Fibroblast of skin of right quadriceps (primary cell): Measurements from ENCODE around the gene MCUR1.
"Not testable (repeated sequence)": the region's sequence is repeated elsewhere in the genome, so short reads cannot be mapped to it uniquely, and the experiment has no call there.

Source experiments
- DNase-seq: peaks from one replicate; pipeline ENCODE4 v3.0.0-alpha.2; 2013

The MCUR1 gene, protein sequence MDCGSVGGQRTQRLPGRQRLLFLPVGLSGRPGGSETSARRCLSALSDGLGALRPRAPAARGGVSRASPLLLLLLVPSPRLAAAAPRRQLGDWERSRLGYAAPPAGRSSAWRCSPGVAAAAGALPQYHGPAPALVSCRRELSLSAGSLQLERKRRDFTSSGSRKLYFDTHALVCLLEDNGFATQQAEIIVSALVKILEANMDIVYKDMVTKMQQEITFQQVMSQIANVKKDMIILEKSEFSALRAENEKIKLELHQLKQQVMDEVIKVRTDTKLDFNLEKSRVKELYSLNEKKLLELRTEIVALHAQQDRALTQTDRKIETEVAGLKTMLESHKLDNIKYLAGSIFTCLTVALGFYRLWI

DNA sequence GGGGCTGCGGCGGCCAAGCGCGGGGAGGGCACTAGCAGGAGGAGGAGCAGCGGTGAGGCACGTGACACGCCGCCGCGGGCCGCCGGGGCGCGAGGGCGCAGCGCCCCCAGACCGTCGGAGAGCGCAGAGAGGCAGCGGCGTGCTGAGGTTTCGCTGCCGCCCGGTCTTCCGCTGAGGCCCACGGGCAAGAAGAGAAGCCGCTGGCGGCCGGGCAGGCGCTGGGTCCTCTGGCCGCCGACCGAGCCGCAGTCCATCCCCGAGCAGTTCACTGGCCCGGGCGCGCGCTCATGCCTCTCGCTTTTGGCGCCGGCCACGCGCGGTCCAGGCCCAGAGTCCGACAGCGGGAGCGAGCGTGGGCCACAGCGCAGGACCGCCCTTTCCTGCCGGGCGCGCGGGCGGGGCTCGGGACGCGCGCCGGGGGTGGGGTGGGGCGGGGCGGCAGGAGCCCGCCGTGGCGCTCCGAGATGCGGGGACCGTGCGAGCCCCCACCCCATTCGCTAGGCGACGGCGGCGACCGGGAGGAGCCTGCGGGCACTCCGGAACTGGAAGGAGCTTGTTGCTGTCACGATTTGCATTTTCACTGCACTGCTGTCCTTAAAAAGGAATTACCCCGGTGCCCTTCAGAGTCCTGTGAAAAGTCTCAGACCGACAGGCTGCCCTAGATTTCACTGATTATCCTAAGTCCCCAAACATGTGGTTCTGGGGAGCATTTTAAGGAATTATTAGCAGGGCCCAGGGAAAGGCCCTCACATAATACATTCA is at the start of gene MCUR1:
TSS of gene MCUR1 (minus strand) at position 382 of the 762 bp plus-strand sequence. CDS start at position 254, 128 bp downstream.
- DNase-seq = peak; percentile 83

DNA sequence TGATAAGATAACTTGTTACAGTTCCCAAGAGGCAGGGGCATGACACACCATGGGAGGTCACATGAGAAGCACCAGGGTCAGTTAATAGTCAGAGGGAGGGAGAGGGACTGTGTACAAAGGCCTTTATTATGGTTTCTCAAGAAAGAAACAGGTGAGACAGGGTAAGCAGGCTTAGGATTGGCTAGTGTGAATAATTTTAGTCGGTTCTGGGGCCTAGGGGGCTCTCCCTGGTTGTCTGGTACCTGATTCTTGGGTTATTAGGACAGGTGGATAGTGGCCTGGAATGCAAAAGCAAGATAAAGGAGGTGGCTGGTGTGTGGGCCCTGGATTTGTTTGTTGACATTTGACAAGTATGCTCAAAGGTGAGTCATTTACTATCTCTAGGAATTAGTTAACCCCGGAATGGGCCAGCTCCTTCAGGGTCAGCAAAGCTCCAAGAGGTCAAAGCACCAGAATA is 49.4 kb upstream of the MCUR1 start:
- DNase-seq = no peak

DNA sequence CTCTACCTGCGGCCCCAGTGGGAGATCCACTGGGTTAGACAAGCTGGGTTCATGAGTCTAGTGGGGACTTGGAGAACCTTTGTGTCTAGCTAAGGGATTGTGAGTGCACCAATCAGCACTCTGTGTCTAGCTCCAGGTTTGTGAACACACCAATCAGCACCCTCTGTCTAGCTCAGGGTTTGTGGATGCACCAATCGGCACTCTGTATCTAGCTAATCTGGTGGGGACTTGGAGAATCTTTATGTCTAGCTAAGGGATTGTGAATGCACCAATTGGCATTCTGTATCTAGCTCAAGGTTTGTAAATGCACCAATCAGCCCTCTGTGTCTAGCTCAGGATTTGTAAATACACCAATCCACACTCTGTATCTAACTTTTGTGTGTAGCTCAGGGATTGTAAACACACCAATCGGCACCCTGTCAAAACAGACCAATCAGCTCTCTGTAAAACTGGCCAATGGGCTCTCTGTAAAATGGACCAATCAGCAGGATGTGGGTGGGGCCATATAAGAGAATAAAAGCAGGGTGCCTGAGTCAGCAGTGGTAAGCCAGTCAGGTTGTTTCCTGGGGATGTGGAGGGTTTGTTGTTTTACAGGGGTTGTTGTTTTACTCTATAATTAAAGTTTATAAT is 46.3 kb upstream of the MCUR1 start:
- DNase-seq = not testable (repeated sequence)

DNA sequence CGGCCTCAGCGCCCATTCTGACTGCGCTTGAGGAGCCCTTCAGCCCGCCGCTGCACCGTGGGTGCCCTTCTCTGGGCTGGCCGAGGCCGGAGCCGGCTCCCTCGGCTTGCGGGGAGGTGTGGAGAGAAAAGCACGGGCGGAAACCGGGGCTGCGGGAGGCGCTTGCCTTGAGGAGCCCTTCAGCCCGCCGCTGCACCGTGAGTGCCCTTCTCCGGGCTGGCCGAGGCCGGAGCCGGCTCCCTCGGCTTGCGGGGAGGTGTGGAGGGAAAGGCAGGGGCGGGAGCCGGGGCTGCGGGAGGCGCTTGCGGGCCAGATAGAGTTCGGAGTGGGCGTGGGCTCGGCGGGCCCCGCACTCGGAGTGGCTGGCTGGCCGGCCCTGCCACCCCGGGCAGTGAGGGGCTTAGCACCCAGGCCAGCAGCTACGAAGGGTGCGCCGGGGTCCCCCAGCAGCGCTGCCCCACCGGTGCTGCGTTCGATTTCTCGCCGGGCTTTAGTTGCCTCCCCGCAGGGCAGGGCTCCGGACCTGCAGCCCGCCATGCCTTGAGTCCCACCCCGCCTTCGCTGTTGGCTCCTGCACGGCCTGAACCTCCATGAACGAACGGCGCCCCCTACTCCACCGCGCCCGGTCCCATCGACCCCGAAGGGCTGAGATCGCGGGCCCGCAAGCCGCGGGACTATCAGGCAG is 45.7 kb upstream of the MCUR1 start:
- DNase-seq = no peak

DNA sequence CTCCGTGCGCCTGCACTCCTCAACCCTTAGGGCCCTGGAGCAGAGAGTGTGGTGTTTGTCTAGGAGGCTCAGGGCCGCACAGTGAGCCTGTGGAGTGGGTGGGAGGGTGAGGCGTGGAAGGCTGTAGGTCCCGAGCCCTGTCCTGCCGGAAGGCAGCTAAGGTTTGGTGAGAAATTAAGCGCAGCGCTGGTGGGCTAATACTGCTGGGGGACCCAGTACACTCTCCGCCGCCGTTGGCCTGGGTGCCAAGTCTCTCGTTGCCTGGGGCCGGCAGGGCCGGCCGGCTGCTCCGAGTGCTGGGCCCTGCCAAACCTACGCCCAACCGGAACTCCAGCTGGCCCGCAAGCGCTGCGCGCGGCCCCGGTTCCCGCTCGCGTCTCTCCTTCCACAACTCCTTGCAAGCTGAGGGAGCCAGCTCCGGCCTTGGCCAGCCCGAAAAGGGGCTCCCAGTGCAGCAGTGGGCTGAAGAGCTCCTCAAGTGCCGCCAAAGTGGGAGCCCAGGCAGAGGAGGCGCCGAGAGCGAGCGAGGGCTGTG is 40.4 kb upstream of the MCUR1 start:
- no peak for DNase-seq

DNA sequence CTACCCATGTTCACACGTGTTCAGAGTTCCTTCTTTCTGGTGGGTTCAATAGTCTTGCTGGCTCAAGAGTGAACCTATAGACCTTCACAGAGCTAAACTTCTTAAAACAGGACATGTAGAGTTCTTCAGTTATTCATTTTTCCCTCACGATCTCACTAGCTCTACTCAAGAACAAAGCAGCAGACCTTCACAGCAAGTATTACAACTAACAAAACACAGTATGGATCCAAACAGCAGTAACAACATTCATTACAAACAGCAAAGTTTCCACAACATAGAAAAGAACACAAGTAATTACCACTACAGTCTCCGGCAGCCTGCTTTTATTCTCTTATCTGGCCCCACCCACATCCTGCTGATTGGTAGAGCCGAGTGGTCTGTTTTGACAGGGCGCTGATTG is 39.5 kb upstream of the MCUR1 start:
- no peak for DNase-seq

DNA sequence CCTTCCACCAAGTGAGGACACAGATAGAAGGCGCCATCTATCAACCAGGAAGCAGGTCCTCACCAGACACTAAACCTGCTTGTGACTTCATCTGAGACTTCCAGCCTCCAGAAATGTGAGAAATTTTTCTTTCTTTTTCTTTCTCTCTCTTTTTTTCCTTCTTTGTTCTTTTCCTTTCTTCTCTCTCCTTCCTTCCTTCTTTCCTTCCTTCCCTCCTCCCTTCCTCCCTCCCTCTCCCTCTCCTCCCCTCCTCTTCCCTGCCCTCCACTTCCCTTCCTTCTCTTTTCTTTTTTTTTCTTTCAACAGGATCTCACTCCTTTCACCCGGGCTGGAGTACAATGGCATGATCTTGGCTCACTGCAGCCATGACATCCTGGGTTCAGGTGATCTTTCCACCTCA is 37.4 kb upstream of the MCUR1 start:
- no peak for DNase-seq

DNA sequence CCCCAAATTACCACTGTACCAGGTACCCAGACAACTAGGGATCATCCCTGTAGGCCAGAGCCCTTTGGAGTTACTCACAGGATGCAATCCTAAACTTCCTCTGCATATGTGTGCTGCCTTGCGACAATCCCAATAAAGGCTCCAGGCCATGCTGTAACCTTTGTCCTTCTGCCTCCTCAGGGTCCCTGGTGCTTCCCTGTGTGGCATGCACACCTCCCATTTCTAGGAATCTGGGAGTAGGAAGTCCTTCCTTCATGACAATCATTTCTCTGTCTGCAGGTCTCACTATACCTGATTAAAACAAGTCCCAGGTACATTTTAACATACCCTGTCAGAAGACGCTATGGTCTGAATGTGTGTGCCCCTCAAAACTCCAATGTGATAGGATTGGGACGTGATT is 37.0 kb upstream of the MCUR1 start:
- no peak for DNase-seq

DNA sequence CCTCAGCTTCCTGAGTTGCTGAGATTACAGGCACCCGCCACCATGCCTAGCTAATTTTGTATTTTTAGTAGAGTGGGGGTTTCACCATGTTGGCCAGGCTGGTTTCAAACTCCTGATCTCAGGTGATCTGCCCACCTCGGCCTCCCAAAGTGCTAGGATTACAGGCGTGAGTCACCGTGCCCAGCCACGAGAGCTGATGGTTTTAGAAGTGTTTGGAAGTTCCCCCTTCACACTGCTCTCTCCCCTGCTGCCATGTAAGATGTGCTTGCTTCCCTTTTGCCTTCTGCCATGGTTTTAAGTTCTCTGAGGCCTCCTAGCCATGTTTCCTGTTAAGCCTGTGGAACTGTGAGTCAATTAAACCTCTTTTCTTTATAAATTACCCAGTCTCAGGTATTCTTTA is 36.3 kb upstream of the MCUR1 start:
- not testable (repeated sequence) for DNase-seq

DNA sequence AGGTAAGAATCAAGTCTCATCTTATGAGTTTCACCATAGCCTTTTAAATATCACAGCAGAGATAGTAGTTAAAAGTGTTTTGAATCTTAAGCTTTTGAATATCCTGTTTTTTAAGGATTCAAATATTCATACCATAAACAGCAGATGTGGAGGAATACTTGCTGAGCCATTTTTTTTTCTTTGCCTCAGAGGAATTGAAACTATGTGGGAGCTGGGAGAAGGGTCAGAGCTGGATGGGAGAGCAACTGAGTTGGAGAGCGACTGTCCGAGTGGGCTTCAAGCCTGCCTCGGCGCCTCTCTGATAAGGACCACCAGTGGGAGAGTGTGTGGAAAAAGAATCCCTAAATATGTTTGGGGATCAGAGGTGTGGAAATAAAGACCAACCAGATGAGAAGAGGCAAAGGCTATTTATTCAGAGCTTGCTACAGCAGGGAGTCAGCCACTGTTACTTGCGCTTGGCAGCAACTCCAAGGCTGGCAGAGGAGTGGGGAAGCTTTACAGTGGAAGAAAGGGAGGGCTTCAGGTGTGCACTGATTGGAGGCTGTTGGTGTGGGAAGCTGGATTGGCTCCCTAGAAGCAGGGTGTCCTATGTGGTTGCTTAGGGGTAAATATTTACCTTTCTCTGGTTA is 34.3 kb upstream of the MCUR1 start:
- DNase-seq = no peak

DNA sequence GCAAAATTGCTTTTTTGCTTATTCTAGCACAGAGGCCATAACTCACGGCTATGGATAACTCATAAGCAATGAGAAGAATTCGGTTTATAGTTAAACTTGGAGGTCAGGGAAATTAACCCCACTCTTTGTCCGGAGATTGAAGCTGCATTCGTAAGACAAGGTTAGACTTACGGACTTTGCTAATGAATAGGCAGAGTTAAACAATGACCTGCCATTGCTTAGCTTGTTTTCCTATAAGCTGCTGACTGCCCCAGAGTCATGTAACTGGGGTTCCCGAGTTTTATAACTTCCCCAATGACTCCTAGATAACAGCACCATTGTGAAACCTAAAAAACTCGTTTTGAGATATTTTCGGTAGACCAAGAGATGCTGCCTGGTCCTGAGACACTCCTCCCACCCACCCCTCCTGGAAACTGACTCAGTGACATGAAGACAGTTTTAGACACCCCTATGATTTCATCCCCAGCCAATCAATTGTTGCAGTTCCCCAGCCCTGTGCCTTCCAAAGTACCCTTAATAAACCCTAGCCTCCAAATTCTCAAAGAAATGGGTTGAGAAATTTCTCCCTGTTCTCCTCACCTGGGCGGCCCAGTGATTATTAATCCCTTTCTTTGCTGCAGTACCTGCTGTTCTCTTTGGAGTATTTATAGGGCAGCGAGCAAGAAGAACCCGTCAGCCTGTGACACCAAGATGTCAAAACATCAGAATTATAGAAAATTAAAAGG is 33.1 kb upstream of the MCUR1 start:
- DNase-seq = no peak

DNA sequence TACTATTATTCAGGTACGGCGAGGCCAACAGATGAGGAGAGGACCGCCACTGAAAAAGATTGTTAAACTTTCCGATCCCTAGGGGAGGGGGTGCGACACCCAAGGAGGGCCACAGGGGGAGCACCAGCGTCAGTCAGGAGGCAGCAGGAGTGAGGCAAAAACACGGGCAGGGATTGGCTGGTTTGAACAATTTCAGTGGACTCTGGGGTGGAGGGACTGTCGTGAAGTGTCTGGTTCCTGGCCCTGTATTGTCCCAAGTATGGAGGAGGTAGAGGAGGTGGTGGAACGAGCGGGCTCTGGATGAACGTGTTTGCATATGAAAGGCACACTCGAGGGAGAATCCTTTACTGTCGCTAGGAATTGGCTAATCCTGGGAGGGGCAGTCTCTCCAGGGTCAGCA is 32.5 kb upstream of the MCUR1 start:
- no peak for DNase-seq

DNA sequence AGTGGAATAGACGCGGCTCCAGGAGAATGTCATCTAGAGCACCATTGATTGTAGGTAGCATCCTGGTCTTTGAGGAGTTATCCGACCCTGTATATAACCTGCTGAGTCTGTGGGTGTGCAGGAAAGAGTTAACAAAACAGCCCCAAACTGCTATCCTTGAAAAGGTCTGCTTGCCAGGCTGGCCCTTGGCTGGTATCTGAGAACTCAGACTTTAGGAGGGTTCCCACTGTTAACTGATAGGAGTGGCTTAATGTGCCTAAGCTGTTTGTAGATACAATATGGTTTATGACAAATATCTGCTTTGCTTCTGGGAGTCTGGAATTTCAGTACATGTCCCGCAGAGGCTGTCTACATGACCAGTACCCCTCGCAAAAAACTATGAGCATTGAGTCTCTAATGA is 27.6 kb upstream of the MCUR1 start:
- no peak for DNase-seq

DNA sequence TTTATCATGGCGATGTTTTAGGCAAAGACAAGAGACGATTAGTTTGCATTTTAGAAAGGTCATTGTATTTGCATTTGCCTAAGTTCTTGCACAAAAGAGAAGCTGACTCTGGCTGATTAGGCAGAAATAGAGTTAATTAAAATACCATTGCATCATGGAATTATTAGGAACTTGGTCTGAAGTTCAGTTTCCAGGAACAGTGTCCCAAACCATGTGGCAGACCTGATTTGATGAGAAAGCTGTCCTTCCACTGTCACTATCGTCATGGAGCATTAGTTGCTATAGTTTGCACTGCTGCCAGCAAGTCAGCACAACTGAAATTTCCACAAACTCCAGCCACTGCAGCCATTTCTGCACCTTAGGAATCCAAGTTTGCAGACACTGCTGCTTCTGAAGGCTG is 24.3 kb upstream of the MCUR1 start:
- no peak for DNase-seq

DNA sequence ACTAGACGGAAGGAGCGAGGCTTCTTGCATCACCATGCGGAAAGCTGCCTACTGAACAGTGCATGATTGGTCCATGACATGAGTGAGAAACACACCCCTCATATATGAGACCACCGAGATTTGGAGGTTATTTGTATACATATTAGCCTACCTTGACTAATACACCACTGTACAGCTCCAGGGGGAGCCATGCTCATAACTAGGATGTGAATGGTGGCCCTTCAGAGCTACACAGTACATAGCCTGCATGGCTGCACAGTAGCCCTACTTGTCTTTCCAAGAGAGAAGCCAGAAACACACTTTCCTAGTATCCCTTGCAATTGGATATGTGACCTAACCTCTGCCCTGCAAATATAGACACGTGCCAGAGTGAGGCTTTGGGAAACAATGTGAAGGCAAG is 21.8 kb upstream of the MCUR1 start:
- no peak for DNase-seq

DNA sequence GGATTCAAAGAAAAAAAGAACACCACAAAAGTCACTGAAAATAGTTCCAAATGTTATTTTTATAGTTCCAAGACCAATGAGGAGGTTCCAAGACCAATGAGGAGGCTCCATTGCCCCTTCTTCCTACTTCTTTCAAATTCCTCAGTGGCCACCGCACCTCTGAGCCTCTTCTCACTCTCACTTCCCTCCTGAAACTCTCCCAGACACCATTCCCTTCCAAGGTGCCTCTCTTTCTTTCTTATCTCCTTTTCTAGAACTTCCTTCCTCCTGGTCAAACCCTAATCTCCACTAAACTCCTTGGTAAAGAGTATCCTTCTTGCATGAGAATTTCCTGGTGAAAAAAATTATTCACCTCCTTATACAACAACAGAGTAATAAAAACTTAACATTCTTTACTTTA is 20.4 kb upstream of the MCUR1 start:
- DNase-seq = no peak

DNA sequence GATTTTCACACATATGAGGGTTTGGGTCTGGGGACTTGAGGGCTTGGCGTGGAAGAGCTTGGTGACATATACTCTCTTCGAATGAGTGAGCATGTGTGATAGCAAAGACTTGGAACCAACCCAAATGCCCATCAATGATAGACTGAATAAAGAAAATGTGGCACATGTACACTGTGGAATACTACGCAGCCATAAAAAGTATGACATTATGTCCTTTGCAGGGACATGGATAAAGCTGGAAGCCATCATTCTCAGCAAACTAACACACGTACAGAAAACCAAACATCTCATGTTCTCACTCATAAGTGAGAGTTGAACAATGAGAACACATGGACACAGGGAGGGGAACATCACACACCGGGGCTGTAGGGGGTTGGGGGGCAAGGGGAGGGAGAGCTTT is 19.7 kb upstream of the MCUR1 start:
- DNase-seq = not testable (repeated sequence)

DNA sequence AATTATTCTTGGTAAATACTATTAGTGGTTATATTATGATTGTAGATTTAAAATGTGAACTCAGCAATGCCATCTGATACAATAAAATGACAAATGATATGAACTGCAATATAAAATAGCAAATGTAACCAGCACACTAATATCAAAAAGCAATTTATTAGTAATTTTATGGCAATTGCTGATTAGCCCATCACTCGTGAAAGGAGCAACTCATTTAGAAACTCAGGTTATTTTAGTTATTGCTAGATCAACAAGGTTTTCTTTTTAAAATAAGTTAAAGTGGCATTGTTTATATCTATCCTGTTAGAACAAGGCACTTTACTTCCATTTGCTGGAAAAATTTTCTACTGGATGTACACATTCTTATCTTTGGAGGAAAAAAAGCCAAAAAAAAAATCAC is 18.4 kb upstream of the MCUR1 start:
- no peak for DNase-seq

DNA sequence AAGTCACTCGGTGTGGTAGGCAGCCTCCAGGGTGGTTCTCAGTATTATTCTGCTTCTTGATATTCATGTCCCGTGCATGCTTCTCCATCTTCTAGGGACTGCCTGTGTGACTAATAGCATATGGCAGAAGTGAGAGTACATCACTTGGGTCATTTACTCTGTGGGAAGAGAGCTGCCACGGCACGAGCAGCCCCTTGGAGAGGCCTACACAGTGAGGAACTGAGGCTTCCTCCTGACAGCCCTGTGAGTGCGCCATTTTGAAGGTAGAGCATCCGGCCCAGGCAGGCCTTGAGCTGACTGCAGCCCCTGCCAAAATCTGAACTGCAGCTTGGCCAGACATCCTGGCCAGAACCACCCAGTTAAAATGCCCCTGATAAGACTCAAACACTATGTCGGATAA is 17.3 kb upstream of the MCUR1 start:
- no peak for DNase-seq

DNA sequence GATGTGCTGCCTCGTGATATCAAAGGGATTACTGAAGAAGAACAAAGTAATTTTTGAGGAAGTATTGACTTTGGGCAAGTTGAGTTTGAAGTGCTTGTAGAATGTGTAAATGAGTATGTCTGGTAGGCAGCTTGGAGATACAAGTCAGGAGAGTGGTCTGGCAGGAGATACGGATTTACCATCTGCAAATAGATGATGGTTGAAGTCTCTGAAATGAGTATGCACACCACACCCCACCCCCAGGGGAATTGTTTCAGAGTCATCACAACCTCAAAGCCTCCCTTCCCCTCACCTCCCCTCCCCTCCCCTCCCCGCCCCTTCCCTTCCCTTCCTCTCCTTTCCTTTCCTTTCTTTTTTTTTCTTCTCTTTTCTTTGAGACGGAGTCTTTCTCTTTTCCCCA is 16.4 kb upstream of the MCUR1 start:
- no peak for DNase-seq

DNA sequence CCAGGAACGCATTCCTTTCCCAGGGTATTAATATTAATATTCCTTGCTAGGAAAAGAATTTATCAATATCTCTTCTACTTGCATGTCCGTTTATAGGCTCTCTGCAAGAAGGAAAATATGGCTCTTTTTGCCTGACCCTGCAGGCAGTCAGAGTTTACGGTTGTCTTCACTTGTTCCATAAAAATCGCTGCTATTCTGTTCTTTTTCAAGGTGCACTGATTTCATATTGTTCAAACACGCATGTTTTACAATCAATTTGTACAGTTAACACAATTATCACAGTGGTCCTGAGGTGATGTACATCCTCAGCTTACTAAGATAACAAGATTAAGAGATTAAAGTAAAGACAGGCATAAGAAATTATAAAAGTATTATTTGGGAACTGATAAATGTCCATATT is 15.1 kb upstream of the MCUR1 start:
- DNase-seq = not testable (repeated sequence)
